Progenitor cell of endocrine pancreas (in vitro differentiated cells): ENCODE results near the gene PLEKHG2. TPM values are rescaled to one million over a fixed set of nuclear protein-coding genes. Genes with fewer than 3 reads are reported as not detected.
"Not testable (repeated sequence)": the region's sequence is repeated elsewhere in the genome, so short reads cannot be mapped to it uniquely, and the experiment has no call there.

Source experiments
- DNase-seq: peaks from one replicate; pipeline ENCODE4 v3.0.0; 2021; ENCODE audit warnings: low spot score; ENCODE audit not compliant: unreplicated experiment
- H3K27ac Mint-ChIP-seq: 2 replicates; pipeline ENCODE4 v1.8.0; 2021; ENCODE audit warnings: mild to moderate bottlenecking, moderate library complexity, mixed read lengths
- H3K27me3 Mint-ChIP-seq: 2 replicates; pipeline ENCODE4 v1.8.0; 2021; ENCODE audit warnings: mixed read lengths
- H3K36me3 Mint-ChIP-seq: 2 replicates; pipeline ENCODE4 v1.8.0; 2022; ENCODE audit warnings: mixed read lengths; ENCODE audit not compliant: insufficient read depth
- H3K4me1 Mint-ChIP-seq: 2 replicates; pipeline ENCODE4 v1.8.0; 2021; ENCODE audit warnings: low read depth, mixed read lengths
- H3K4me3 Mint-ChIP-seq: 2 replicates; pipeline ENCODE4 v1.8.0; 2021; ENCODE audit warnings: low read depth, mild to moderate bottlenecking, moderate library complexity, mixed read lengths
- H3K9me3 Mint-ChIP-seq: 2 replicates; pipeline ENCODE4 v1.8.0; 2021; ENCODE audit warnings: low read depth, mixed read lengths
- CTCF ChIP-seq: fragments of 200-600 bp; sonication (generic); IDR thresholded peaks from one replicate; pipeline ENCODE4 v1.5.0; 2021; ENCODE audit warnings: antibody characterized with exemption, mild to moderate bottlenecking; ENCODE audit not compliant: unreplicated experiment
- total RNA-seq: library from RNA; stranded (reverse); gene quantifications from 2 replicates; pipeline ENCODE4 v1.2.1, GENCODE V29; 2021

PLEKHG2 gene
- total RNA-seq, 1 donor from 2014 or later, result 162 TPM

DNA sequence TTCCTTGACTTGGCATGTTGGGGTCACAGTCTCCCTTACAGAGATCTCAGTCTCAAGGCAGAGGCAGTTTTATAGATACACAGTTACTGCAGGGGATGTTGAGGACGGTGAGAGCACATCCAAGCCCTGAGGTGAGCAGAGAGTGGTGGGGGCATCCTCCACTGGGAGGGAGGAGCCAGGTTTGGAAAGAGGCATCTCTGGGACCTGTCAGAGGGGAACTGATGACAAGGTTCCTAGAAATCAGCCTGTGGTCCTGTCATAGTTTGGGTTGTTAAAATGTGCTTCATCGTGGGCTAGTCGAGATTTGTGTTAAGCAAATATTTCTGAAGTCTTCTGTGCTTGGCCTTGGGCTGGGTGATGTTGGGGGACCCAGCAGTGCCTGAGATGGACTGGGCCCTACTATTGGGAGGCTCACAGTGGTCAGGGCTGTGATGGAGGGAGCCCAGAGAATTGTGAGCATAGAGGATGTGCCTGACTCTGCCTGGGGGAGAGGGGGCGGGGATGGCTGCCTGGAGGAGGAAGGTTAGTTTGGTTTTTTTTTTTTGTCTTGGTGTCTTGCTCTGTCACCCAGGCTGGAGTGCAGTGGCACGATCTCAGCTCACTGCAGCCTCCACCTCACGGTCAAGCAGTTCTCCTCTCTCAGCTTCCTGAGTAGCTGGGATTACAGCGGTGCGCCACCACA is 36.8 kb downstream of the PLEKHG2 start:
- Mint-ChIP-seq H3K4me3 (no peak overlapping the region), H3K4me1 (peaks cover 16% of the 10 kb centered on the region), H3K27me3 (no peaks in the 10 kb centered on the region), H3K27ac (peak overlapping the region; percentile 82), H3K9me3 (no peaks in the 10 kb centered on the region), H3K36me3 (peaks cover 18% of the 10 kb centered on the region)
- no peak for DNase-seq
- TF ChIP-seq CTCF, result no peak

DNA sequence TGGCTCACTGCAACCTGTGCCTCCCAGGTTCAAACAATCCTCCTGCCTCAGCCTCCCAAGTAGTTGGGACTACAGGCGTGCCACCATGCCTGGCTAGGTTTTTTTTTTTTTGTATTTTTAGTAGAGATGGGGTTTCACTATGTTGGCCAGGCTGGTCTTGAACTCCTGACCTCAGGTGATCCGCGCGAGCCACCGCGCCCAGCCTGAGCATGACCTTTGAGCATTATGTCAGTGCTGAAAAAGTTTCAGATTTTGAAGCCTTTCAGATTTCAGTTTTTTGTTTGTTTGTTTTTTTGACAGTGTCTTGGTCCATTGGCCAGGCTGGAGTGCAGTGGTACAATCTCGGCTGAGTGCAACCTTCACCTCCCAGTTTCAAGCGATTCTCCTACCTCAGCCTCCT is 38.8 kb downstream of the PLEKHG2 start:
- H3K36me3 Mint-ChIP-seq, result peaks cover 18% of the 10 kb centered on the region
- H3K27ac Mint-ChIP-seq, H3K4me3 Mint-ChIP-seq, H3K9me3 Mint-ChIP-seq, DNase-seq, H3K4me1 Mint-ChIP-seq, H3K27me3 Mint-ChIP-seq: not testable (repeated sequence)

DNA sequence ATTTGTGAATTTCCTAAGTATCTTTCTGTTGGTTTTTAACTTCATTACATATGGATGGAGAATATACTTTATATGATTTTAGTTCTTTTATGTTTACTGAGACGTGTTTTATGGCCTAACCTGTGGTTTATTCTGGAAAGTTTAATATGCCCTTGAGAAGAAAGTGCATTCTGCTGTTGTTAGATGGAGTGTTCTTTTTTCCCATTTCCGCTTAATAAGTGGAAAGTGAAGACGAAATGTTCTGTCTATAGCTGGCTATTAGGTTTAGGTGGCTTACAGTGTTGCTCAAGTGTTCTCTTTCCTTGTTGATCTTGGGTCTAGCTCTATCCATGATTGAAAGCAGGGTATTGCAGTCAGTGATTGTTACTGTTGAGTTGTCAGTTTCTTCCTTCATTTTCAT is 50.9 kb downstream of the PLEKHG2 start:
- DNase-seq, result no peak
- H3K27ac Mint-ChIP-seq, result peak overlapping the region; percentile 60
- H3K9me3 Mint-ChIP-seq, result no peaks in the 10 kb centered on the region
- H3K27me3 Mint-ChIP-seq, result no peaks in the 10 kb centered on the region
- H3K4me3 Mint-ChIP-seq, result no peak overlapping the region
- H3K36me3 Mint-ChIP-seq, result peaks cover 25% of the 10 kb centered on the region
- TF ChIP-seq CTCF, result no peak
- no peaks in the 10 kb centered on the region for H3K4me1 Mint-ChIP-seq

DNA sequence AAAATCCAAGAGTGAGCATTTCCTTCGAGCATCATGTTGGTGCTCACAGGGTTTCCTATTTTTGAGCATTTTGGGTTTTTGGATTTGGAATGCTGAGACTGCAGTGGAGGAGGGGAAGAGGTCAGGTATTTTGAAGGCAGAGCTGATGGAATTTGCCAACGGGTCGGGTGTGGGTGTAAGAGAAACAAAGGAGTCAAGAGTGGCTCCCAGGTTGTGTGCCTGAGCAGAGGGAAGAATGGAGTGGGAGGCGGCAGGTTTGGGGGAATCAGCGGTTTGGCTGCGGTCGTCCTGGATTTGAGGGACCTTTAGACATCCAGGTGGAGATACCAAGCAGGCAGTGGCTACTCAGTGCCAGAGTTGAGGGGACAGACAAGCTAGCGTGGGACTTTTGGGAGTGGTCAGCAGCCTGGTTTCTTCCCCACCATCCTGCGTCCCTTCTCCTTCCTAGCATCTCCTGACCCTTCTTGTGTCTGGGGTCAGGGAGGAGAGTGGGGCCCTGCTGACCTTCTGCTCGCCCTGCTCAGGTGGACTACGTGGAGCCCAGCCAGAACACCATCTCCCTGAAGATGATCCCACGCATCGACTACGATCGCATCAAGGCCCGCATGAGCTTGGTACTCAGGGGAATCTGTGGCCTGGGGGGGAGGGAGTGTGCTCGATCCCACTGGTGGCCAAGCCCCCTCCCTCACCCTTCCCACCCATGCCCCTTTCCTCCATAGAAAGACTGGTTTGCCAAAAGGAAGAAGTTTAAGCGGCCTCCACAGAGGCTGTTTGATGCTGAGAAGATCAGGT is 53.7 kb downstream of the PLEKHG2 start:
- Mint-ChIP-seq H3K4me3 (no peak overlapping the region), H3K27ac (no peak overlapping the region), H3K4me1 (no peaks in the 10 kb centered on the region), H3K9me3 (no peaks in the 10 kb centered on the region), H3K27me3 (no peaks in the 10 kb centered on the region), H3K36me3 (peaks cover 25% of the 10 kb centered on the region)
- DNase-seq, result no peak
- TF ChIP-seq CTCF, result no peak

GRCh38 chr19:39467941-39468340 is 55.5 kb downstream of the PLEKHG2 start:
- Mint-ChIP-seq H3K36me3 (peaks cover 26% of the 10 kb centered on the region), H3K27ac (no peak overlapping the region), H3K27me3 (no peaks in the 10 kb centered on the region), H3K4me1 (no peaks in the 10 kb centered on the region), H3K4me3 (no peak overlapping the region), H3K9me3 (no peaks in the 10 kb centered on the region)
- DNase-seq, result no peak
- no peak for TF ChIP-seq CTCF
